ENCODE results near the gene EPRS1.
"Not testable (repeated sequence)": the region's sequence is repeated elsewhere in the genome, so short reads cannot be mapped to it uniquely, and the experiment has no call there.

The EPRS1 gene

GRCh38 chr1:220046052-220046930 lies at the start of gene EPRS1:
Gene EPRS1 (minus strand): TSS chr1:220046505. CDS start chr1:220046388, 117 bp downstream.
- DNase-seq (ENCODE audit: low read depth): peak; percentile 95

GRCh38 chr1:220094016-220094911 lies 48.0 kb upstream of the EPRS1 start, which contains the start of gene IARS2:
Gene IARS2 (plus strand): TSS chr1:220094132. CDS start chr1:220094217, 85 bp downstream.
- DNase-seq (ENCODE audit: low read depth): peak; percentile 46

GRCh38 chr1:220093361-220094015 lies 47.2 kb upstream of the EPRS1 start:
- DNase-seq (ENCODE audit: low read depth): no peak

- DNase-seq (ENCODE audit: low read depth): no peak
These were observed 46.4 kb upstream of the EPRS1 start for GRCh38 chr1:220092694-220093093.

GRCh38 chr1:220089650-220090556 lies 43.6 kb upstream of the EPRS1 start, which contains the start of gene BPNT1:
Gene BPNT1 (minus strand): TSS chr1:220089788. CDS start chr1:220079846, 9,942 bp downstream.
- peak; percentile 87 for DNase-seq (ENCODE audit: low read depth)

- DNase-seq (ENCODE audit: low read depth): not testable (repeated sequence)
These were observed 40.0 kb upstream of the EPRS1 start for GRCh38 chr1:220086261-220086686.

GRCh38 chr1:220084460-220084859 lies 38.2 kb upstream of the EPRS1 start:
- no peak for DNase-seq (ENCODE audit: low read depth)

- no peak for DNase-seq (ENCODE audit: low read depth)
These were observed 31.6 kb upstream of the EPRS1 start for GRCh38 chr1:220077887-220078286.

- no peak for DNase-seq (ENCODE audit: low read depth)
These were observed 30.8 kb upstream of the EPRS1 start for GRCh38 chr1:220076861-220077762.

GRCh38 chr1:220067269-220068204 lies 21.2 kb upstream of the EPRS1 start:
- peak; percentile 36 for DNase-seq (ENCODE audit: low read depth)

GRCh38 chr1:220062629-220063028 lies 16.3 kb upstream of the EPRS1 start:
- no peak for DNase-seq (ENCODE audit: low read depth)

- DNase-seq (ENCODE audit: low read depth): no peak
These were observed 14.6 kb upstream of the EPRS1 start for GRCh38 chr1:220060876-220061275.

- no peak for DNase-seq (ENCODE audit: low read depth)
These were observed 10.1 kb upstream of the EPRS1 start for GRCh38 chr1:220056374-220056773.

GRCh38 chr1:220045356-220046051 lies 801 bp downstream of the EPRS1 start:
- no peak for DNase-seq (ENCODE audit: low read depth)

GRCh38 chr1:220044678-220045355 lies 1.5 kb downstream of the EPRS1 start:
- DNase-seq (ENCODE audit: low read depth): no peak

- no peak for DNase-seq (ENCODE audit: low read depth)
These were observed 2.7 kb downstream of the EPRS1 start for GRCh38 chr1:220043646-220044045.

GRCh38 chr1:220040028-220040596 lies 6.2 kb downstream of the EPRS1 start:
- no peak for DNase-seq (ENCODE audit: low read depth)

All from non-pigmented ciliary epithelial cell (primary cell).